22Rv1 (cell line): ENCODE measurements around the gene TXLNA.

Experiments
- CTCF ChIP-seq: fragments of 450-650 bp; IDR thresholded peaks from 2 replicates; pipeline ENCODE4 v1.5.1; 2017; ENCODE audit warnings: mild to moderate bottlenecking
- ZFX ChIP-seq: fragments of 450-650 bp; IDR thresholded peaks from 2 replicates; pipeline ENCODE4 v1.6.1; 2017; ENCODE audit warnings: antibody characterized with exemption, borderline replicate concordance

- no peak for TF ChIP-seq CTCF
- TF ChIP-seq ZFX, result no peak
Observed at GRCh38 chr1:32200226-32201010, 20.9 kb downstream of the TXLNA start, which contains the start of gene CCDC28B.
